Left cardiac atrium (tissue), 4 donors: ENCODE measurements around the gene PRCD. TPM values are rescaled to one million over a fixed set of nuclear protein-coding genes. Genes with fewer than 3 reads are reported as not detected.
A peak's percentile ranks its signal among the peaks of the same experiment; 100 is the strongest.

Experiments
- ATAC-seq, 2 donors: fragments of 200-7000 bp; cut with Tn5 transposase; one replicate each; pipeline ENCODE4 v1.9.1; 2020; ENCODE audit warnings: mild to moderate bottlenecking in 2 of 2, moderate library complexity in 2 of 2
- DNase-seq: peaks from one replicate; pipeline ENCODE4 v3.0.0-alpha.2; 2020
- intact Hi-C, 2 donors: fragments of 100-400 bp; cut with DNase I; formaldehyde crosslinking; loops; one replicate each; pipeline versions ENCODE4 v1.14.1 to v1.15.1; 2022 to 2023
- total RNA-seq, 2 donors: library from RNA; stranded (reverse); fragmentation: NEBNext Ultra II Directional; extraction: Animal tissue kit (Norgen Biotek cat#: 25700); gene quantifications; one replicate each; pipeline ENCODE4 v1.2.1, GENCODE V29; 2021
- donor health status: DM: no; HTN: yes; CAD: no.
- donor health status: DM: no; HTN: yes; CAD: no; lungs with severe emphysema.
- donor health status: DM: yes; HTN: yes; CAD: no.
- donor health status: Dilated cardiomyopathy.

The PRCD gene
- total RNA-seq, 2 donors from 2014 or later, result 5.5 to 7.7 TPM

DNA sequence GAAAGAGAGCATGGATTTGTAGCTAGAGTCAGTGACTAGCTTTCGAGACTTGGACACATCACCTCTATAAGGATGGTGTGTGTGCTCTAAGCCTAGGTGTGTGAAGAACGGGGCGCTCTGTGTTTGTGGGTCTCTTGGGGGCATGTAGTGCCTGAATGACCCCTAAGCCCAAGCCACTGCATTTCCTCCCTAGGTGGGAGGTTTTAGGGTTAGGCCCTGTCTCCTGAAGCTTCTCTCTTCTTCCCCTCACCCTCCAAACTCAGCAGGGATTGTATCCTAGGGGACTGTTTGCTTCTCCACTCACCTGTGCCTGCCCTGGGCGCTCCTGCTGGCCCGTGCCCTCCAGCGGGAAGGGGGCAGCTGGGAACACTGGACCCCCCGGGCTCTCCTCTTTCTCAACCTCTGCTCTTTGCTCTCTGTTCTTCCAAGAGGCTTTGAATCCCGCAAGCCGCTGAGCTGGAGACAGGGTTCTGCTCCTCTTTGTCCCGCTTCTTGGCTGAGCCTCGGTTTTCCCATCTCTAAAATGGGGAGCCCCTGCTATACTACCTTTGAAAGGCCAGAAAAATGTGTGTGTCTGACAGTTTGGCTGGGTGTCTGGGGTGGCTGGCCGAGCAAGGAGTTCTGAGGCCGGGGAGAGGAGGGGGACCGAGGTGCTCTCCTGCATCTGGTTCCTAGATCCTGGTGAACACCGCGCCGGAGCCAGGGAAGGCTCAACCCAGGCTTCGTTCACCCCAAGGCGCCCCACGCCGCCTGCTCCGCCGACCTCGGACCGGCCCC is 3.1 kb upstream of the PRCD start:
- ATAC-seq, result no peak
- intact Hi-C loops, result no loop called here
- no peak for DNase-seq

DNA sequence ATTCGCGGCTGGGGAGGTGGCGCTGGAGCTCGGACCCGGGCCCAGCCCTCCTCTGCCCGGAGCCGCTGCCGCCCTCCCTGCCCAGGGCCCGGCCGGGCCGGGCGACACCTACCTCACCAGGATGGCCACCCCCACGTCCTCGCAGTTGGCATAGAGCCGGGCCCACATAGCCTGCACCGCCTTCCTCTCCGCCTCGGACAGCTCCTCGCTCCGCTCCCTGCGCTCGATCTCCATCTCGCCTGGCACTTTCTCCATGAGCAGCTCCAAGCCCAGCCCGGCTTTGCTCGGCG is 2.6 kb upstream of the PRCD start:
- intact Hi-C loops, result no loop called here
- ATAC-seq (peak; percentile 3), DNase-seq (peak; percentile 71)

DNA sequence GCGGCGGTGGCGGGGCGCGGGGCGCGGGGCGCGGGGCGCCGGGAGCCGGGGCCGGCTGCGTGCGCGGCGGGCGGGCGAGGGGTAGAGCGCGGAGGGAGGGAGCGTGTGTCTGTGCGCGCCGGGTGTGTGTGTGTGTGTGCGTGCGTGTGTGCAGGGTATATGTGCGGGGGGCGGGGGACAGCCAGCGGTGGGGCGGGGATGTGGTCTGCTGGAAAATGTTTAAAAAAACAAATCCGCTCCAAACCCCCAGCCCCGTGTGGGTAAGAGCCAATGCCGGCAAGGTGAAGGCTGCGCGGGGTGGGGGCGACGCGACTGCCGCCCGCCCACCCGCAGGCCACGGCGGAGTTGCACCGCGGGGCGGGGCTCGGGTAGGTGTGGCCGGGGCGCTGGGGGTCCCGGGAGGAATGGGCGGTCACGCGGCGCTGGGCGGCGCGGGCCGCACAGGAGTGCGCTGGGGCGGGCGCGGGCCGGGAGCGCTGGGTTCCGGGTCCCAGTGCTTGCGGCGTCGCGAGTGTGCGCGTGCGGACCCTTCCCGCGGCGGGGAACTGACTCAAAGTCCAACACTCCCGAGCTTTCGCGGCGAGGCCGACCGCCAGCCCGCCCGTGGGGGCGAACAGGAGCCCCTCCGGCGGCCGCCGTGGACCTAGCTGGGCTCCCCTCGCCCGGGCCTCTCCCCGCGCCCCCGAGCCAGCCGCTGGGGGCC is 2.1 kb upstream of the PRCD start, which contains the start of gene CYGB:
Gene CYGB (minus strand): TSS at position 132 of the 703 bp plus-strand sequence. CDS start 167 bp downstream, outside the sequence.
- peak; percentile 64 for DNase-seq
- intact Hi-C loops, result no loop called here
- ATAC-seq, result peak; percentile 45 to 48

GRCh38 chr17:76538281-76538931 is 1.4 kb upstream of the PRCD start:
- DNase-seq (no peak), ATAC-seq (peak in 1 of 2 donors; percentile 5)
- intact Hi-C loops, result no loop called here

DNA sequence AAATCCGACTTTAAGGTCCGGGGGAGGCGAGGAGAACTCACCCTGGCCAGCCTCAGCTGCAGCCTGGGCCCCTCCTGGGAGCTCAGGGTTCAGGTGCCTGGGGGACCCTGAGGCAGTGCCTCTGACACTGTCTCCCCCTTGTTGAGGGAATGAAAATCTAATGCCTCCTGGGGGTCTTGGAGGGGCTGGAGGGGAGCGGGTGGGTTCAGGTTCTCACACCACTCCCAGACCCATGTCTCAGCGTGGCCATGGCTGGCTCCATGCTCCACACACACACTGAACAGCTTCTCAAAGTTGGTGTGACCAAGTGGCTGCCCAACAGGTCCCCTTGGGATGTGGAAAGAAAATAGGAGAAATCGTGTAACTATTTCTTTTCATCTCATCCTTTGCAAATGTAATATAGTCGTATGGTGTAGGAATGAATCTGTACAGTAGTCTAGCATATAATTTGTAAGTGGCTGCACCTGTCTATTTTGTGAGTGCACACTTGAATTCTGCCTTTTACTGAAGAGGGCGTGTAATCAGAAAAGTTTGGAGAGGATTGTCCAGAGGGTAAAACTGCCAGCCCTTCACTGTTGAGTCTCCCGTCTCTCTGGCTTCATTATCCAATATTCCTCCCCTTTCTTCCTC is 788 bp upstream of the PRCD start:
- ATAC-seq (no peak), DNase-seq (no peak)
- intact Hi-C loops, result no loop called here

DNA sequence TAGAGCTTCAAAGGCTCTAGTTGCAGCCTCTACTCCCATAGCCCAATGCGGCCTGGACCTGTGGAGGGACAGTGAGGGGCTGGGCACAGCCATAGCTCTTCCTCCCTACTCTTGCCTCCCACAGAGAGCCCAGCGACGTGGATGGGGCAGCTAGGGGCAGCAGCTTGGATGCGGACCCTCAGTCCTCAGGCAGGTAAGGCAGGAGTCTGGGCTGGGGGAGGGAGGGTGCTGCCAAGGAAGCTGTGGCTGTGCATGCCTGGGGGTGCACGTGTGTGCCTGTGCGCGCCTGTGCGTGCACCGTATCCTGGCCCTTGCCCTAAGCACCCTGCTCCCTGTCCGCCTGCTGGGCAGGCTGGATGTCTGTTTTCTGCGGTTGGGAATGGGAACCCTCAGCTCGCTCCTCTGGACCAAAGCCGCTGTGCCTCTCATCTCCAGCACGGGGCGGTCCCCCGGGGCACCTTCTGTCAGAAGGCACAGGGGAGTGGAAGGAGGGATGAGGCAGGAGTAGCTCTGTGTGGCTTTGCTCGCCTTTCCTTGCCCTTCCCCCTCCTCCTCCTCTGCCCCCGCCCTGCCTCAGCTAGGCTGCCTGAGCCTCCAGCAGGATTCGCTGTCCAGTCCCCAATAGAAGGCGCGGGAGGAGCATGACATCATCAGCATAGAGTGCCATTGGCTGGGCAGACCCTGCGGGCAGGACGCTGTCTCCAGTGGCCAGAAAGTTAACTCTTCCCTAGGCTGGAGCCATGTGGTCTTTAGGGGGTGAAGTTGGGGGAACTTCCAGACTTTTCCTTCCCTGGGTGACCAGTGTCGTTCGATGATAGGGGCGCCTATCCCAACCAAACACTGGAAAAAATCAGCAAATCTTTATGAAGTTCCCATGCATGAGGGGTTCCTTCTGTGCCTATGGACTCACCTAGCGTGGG is 797 bp downstream of the PRCD start:
- ATAC-seq (peak; percentile 89 to 93), DNase-seq (peak; percentile 96)
- intact Hi-C loops, result no loop called here

GRCh38 chr17:76541739-76542454 is 2.1 kb downstream of the PRCD start:
- no peak for DNase-seq
- intact Hi-C loops, result no loop called here

GRCh38 chr17:76542566-76542971 is 2.7 kb downstream of the PRCD start:
- intact Hi-C loops, result no loop called here
- DNase-seq (no peak), ATAC-seq (no peak)

More at GRCh38 chr17:76541739-76542454, 2.1 kb downstream of the PRCD start:
- no peak for ATAC-seq

DNA sequence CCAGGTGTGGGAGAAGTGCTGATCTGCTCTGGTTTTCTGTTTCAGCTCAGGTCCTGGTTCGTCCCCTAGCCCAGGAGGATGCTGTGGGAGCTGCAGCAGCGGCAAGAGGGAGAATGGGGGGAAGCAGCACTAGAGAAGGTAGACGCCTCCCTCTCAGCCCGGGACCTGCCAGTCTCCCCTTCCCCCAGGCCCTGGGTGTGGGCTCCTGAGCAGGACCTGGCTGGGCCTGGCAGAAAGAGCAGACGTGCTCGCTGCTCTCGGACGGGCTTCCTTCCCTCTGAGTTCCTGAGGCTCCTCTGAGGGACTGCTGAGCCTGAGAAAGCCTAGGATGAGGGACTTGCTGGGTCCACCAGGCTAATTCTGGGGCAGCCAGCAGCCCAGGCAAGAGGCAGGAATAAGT is 3.1 kb downstream of the PRCD start:
- DNase-seq, result no peak
- no peak for ATAC-seq
- intact Hi-C loops, result no loop called here

DNA sequence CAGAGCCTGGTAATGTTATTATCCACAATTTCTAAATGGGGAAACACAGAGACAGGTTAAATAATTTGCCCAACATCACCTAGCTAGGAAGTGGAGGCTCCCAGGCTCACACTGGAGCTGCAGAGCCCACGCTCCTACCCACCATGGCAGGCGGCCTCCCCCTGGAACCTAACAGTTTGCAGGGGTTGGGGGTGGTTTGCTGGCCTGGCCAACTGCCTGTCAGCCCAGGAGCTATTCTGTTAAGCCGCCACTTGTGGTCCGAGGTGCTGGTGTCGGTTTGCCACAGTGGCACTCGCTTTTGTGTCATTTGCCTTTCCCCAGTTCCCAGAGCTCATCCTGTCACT is 3.6 kb downstream of the PRCD start:
- ATAC-seq (no peak), DNase-seq (no peak)
- intact Hi-C loops, result no loop called here

DNA sequence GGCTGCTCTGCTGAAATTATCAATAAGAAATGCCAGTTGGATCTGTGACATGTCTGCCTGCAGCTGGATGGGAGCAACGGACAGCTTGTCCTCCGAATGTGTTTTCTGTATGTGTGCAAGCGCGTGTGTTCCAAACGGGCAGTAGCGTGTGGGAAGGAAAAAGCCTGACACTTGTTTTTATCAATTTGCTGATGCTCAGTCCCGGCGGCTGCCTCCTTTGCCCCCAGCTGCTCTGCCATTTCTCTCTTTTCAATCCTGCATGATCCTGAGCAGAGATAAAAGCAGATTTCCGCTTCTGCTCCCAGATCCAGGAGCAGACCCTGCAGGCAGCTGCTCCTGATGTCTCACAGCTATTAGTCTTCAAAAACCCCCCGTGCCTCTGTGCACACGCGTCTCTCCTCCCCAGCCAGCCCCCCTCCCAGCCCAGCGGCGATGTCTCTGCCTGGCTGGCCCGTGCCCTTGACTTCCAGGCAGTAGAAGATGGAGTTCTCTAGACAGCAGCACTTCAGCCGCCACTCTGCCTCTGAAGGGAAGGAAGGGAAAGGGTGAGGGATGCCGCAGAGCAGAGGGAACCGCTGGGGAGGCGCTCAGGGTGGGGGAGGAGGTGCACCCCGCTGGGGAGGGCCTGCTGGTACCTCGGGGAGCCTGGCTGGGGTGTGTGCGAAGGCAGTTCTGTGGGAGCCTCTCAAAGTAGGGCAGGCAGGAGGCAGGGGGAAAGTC is 4.1 kb downstream of the PRCD start:
- intact Hi-C loops, result no loop called here
- ATAC-seq (peak in 1 of 2 donors; percentile 4), DNase-seq (no peak)

DNA sequence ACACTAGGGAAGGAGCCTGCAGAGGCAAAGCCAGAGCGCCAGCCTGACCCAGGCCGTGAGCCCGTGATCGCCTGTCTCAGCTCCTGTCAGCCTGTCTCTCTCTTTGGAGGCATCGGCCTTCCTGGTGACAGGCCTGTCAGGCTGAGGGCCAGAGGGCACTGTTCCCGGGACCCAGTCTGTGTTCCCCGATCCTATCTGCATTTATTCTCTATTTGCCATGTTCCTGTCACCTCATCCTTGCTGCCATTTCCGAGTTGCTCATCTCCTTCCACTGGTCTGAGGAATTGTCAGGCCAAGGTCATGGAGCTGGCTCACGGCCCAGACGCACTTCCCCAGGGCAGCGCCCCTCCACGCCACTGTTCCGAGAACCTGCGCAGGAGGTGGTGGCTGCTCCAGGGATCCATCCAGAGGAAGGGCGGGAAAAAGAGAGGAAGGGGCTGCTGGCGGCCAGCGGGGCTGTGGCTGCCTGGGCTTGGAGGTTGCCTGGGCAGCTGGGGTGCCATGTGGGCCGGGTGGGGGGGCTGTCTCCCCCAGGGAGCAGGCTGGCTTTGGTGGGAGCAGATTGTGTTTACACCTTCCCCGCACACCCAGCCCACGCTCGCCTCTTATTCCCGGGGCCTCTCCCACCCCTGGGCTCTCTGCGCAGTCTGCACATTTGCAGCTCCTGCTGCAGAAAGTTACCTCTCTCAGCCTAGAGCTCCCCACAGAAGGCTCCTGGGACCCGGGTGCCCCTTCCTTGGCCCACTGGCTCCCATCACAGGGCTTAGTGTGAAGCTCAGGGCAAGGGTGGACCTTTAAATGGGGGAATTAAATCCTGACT is 4.9 kb downstream of the PRCD start:
- intact Hi-C loops, result no loop called here
- peak; percentile 51 to 58 for ATAC-seq
- peak; percentile 71 for DNase-seq

DNA sequence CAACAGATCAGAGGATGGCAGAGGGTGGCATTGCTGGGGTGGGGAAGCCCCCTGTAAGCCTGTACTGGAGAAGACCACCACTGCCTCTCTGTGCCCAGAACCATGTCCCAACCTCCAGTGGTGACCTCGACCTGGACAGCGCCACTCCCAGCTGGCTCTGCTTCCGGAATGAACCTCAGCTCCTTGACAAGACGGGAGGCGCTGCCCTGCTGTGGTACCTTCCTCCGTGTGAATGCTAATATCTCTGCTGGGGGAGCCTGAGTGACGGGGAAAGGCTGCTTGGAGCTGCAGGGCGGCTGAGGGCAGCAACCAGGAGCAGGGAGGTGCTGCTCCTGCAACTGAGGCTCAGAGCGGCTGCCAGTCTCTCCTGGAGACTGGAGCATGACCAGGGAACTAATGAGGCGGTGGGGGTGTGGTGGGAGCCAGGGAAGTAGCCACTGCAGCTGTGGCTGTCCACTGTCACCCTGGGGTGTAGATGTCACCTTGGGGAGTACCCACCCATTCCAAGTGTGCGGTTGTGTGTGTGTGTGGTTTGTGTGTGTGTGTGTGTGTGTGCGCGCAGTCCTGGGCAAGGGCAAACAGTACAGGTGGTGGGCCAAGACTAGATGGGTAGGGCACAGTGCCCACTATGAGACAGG is 6.2 kb downstream of the PRCD start:
- DNase-seq (no peak), ATAC-seq (no peak)
- intact Hi-C loops, result no loop called here

- ATAC-seq (no peak), DNase-seq (no peak)
- intact Hi-C loops, result loop anchor here in 1 of 2 donors (1.0 kb wide), 1 partner anchor 24 kb away; no protein-coding TSS in a partner anchor
These were observed 6.8 kb downstream of the PRCD start for GRCh38 chr17:76546556-76547182.

DNA sequence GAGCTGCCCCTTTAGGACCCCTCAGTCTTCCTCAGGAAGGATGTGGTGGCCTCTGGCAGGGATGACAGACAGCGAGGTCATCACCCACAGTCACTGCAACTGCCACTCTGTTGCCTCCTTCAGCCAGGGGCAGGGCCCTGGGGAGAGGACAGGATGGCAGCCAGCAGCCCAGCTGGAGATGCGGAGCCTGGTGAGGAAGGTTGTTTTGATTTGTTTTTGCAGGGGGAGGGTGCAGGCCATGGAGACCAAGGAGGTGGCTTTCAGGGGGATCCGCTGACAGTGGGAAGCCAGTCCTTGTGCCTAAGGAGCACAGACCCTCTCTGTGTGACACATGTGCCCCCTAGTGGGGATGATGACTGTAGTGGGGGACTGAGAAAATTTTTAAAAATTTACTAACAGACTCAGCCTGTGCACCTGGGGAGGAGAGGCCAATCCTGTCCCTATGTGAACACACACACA is 7.4 kb downstream of the PRCD start:
- intact Hi-C loops, result loop anchor here in 1 of 2 donors (1.0 kb wide), 1 partner anchor 25 kb away; no protein-coding TSS in a partner anchor
- ATAC-seq (peak; percentile 55 to 62), DNase-seq (peak; percentile 72)
